Right lobe of liver (tissue), 6 donors: ENCODE data around the gene FBLN2. TPM values are rescaled to one million over a fixed set of nuclear protein-coding genes. Genes with fewer than 3 reads are reported as not detected.

ENCODE experiments used
- ATAC-seq, 4 donors: fragments of 200-7000 bp; cut with Tn5 transposase; one replicate each; pipeline ENCODE4 v1.9.1; 2020; ENCODE audit warnings: mild to moderate bottlenecking in 4 of 4, moderate library complexity in 4 of 4
- DNase-seq, 3 donors: peaks; one replicate each; pipeline ENCODE4 v3.0.0-alpha.2; 2020
- H3K27ac ChIP-seq, 3 donors: fragments of 200-600 bp; one replicate each; pipeline ENCODE4 v1.8.0; 2022
- H3K27me3 ChIP-seq, 2 donors: fragments of 200-600 bp; one replicate each; pipeline ENCODE4 v1.8.0; 2022
- H3K36me3 ChIP-seq, 4 donors: fragments of 200-600 bp; sonication (generic) in 1 of 4; one replicate each; pipeline versions ENCODE4 v1.5.1 to v1.8.0; 2017 to 2022; ENCODE audit warnings: control low read depth in 1 of 4
- H3K4me1 ChIP-seq, 4 donors: fragments of 200-600 bp; sonication (generic) in 1 of 4; one replicate each; pipeline versions ENCODE4 v1.5.1 to v1.8.0; 2017 to 2022; ENCODE audit warnings: control low read depth in 1 of 4
- H3K4me3 ChIP-seq, 3 donors: fragments of 200-600 bp; one replicate each; pipeline ENCODE4 v1.8.0; 2022
- H3K9me3 ChIP-seq, 4 donors: fragments of 200-600 bp; sonication (generic) in 1 of 4; one replicate each; pipeline versions ENCODE4 v1.5.1 to v1.8.0; 2017 to 2022; ENCODE audit warnings: control low read depth in 1 of 4
- CTCF ChIP-seq, 4 donors: fragments of 200-600 bp in 3 of 4; fragments of 450-650 bp in 1 of 4; IDR thresholded peaks; one replicate each; pipeline versions ENCODE4 v1.5.1 to v1.8.0; 2016 to 2022; ENCODE audit warnings: antibody characterized with exemption in 4 of 4, mild to moderate bottlenecking in 2 of 4
- POLR2A ChIP-seq: fragments of 450-650 bp; IDR thresholded peaks from one replicate; pipeline ENCODE4 v1.6.1; 2017; ENCODE audit warnings: antibody characterized with exemption, mild to moderate bottlenecking
- WGBS: methylation state at CpG from one replicate; pipeline ENCODE4 v1.1.6; 2018; ENCODE audit warnings: low coverage, low lambda C conversion rate; ENCODE audit not compliant: insufficient coverage; ENCODE audit errors: missing lambda C conversion rate; 5-methylcytosine and 5-hydroxymethylcytosine counted together
- intact Hi-C, 2 donors: fragments of 100-400 bp; cut with DNase I; formaldehyde crosslinking; loops; one replicate each; pipeline versions ENCODE4 v1.11.2 to v1.14.1; 2022
- total RNA-seq, 6 experiments: library from RNA; depleted of rRNA in 2 of 6; stranded (reverse); fragments of >200 nt in 2 of 6; fragmentation: NEBNext Ultra II Directional in 3 of 6; extraction: Animal tissue kit (Norgen Biotek cat#: 25700) in 3 of 6; gene quantifications; one replicate each; pipeline versions ENCODE4 v1.1.0 to v1.2.4, GENCODE V29; 2016 to 2023
- donor health status: DM: no; HTN: yes; CAD: no.
- donor health status: DM: no; HTN: no; CAD: no.
- donor health status: DM: no; HTN: no; CAD: no.
- donor health status: DM: no; HTN: yes; CAD: no.
- donor health status: DM: no; HTN: yes; CAD: no.

The FBLN2 gene
- total RNA-seq, 6 experiments from 2014 or later, result 1.9 to 4.0 (median 2.7) TPM

GRCh38 chr3:13683288-13683687 lies 134.4 kb downstream of the FBLN2 start:
- Histone ChIP-seq H3K27ac (no peak overlapping the region), H3K27me3 (no peaks in the 10 kb centered on the region)
- no peak for TF ChIP-seq CTCF (IDR thresholded peaks at IDR 0.05)
- no peak for TF ChIP-seq POLR2A

GRCh38 chr3:13683772-13684171 lies 134.8 kb downstream of the FBLN2 start:
- no peaks in the 10 kb centered on the region for H3K36me3 ChIP-seq
- H3K9me3 ChIP-seq, result no peaks in the 10 kb centered on the region
- H3K4me3 ChIP-seq, result no peak overlapping the region
- no peak for DNase-seq
- 63% methylated on average over 5 of the region's 11 CpGs for WGBS
- intact Hi-C loops, result no loop called here
- H3K27me3 ChIP-seq, result no peaks in the 10 kb centered on the region
- TF ChIP-seq POLR2A, result no peak
- no peak for TF ChIP-seq CTCF (IDR thresholded peaks at IDR 0.05)
- H3K27ac ChIP-seq, result no peak overlapping the region
- no peaks in the 10 kb centered on the region for H3K4me1 ChIP-seq
- ATAC-seq, result no peak

More at GRCh38 chr3:13683288-13683687, 134.4 kb downstream of the FBLN2 start:
- intact Hi-C loops, result no loop called here
- no peaks in the 10 kb centered on the region for H3K36me3 ChIP-seq
- H3K4me3 ChIP-seq, result no peak overlapping the region
- WGBS, result 61% methylated on average over 4 of the region's 4 CpGs
- H3K9me3 ChIP-seq, result no peaks in the 10 kb centered on the region
- DNase-seq (no peak), ATAC-seq (no peak)
- H3K4me1 ChIP-seq, result no peaks in the 10 kb centered on the region

GRCh38 chr3:13684350-13684749 lies 135.4 kb downstream of the FBLN2 start:
- Histone ChIP-seq H3K9me3 (no peaks in the 10 kb centered on the region), H3K27me3 (no peaks in the 10 kb centered on the region), H3K4me3 (no peak overlapping the region), H3K27ac (no peak overlapping the region), H3K36me3 (no peaks in the 10 kb centered on the region), H3K4me1 (no peaks in the 10 kb centered on the region)
- WGBS, result 37% methylated on average over 6 of the region's 12 CpGs
- intact Hi-C loops, result no loop called here
- ATAC-seq, result no peak
- no peak for TF ChIP-seq POLR2A
- no peak for TF ChIP-seq CTCF (IDR thresholded peaks at IDR 0.05)
- DNase-seq, result no peak

GRCh38 chr3:13684854-13685253 lies 135.9 kb downstream of the FBLN2 start:
- Histone ChIP-seq H3K4me3 (no peak overlapping the region), H3K9me3 (no peaks in the 10 kb centered on the region), H3K4me1 (no peaks in the 10 kb centered on the region), H3K36me3 (no peaks in the 10 kb centered on the region), H3K27me3 (no peaks in the 10 kb centered on the region), H3K27ac (no peak overlapping the region)
- DNase-seq, result no peak
- WGBS, result 57% methylated on average over 7 of the region's 10 CpGs
- no peak for ATAC-seq
- TF ChIP-seq POLR2A (no peak), CTCF (IDR thresholded peaks at IDR 0.05) (no peak)
- intact Hi-C loops, result no loop called here

- H3K27ac ChIP-seq, result no peak overlapping the region
- TF ChIP-seq POLR2A (no peak), CTCF (IDR thresholded peaks at IDR 0.05) (no peak)
Measured at GRCh38 chr3:13685721-13686120, 136.8 kb downstream of the FBLN2 start.

More at GRCh38 chr3:13685721-13686120, 136.8 kb downstream of the FBLN2 start:
- intact Hi-C loops, result no loop called here
- Histone ChIP-seq H3K36me3 (no peaks in the 10 kb centered on the region), H3K4me1 (no peaks in the 10 kb centered on the region), H3K27me3 (no peaks in the 10 kb centered on the region), H3K4me3 (no peak overlapping the region), H3K9me3 (no peaks in the 10 kb centered on the region)
- 50% methylated on average over 3 of the region's 5 CpGs for WGBS
- ATAC-seq (no peak), DNase-seq (no peak)
